Stimulated activated CD4-positive, alpha-beta T cell treated with anti-CD3 and anti-CD28 coated beads, Interleukin-15, amount 100 ng/mL, for 1 hour (primary cell): ENCODE data around the gene LANCL2.

Source experiments
- DNase-seq, 2 donors: peaks; one replicate each; pipeline ENCODE4 v3.0.0-alpha.2; 2020; ENCODE audit warnings: low read depth in 1 of 2, low spot score in 1 of 2

The LANCL2 gene

GRCh38 chr7:55361560-55361959 lies 3.6 kb upstream of the LANCL2 start:
- no peak for DNase-seq

- no peak for DNase-seq
Measured at GRCh38 chr7:55362927-55363326, 2.2 kb upstream of the LANCL2 start.

GRCh38 chr7:55363386-55364170 lies 1.6 kb upstream of the LANCL2 start:
- DNase-seq = no peak

- DNase-seq = peak; percentile 89 to 94
Measured at GRCh38 chr7:55365675-55366460, 731 bp downstream of the LANCL2 start.

- no peak for DNase-seq
Measured at GRCh38 chr7:55366461-55367070, 1.4 kb downstream of the LANCL2 start.

- no peak for DNase-seq
Measured at GRCh38 chr7:55367283-55367840, 2.2 kb downstream of the LANCL2 start.

GRCh38 chr7:55369427-55370400 lies 4.6 kb downstream of the LANCL2 start:
- DNase-seq = no peak

GRCh38 chr7:55374213-55374612 lies 9.1 kb downstream of the LANCL2 start:
- no peak for DNase-seq

- DNase-seq = no peak
Measured at GRCh38 chr7:55375237-55375636, 10.1 kb downstream of the LANCL2 start.

GRCh38 chr7:55377162-55377817 lies 12.2 kb downstream of the LANCL2 start:
- no peak for DNase-seq

GRCh38 chr7:55379285-55379684 lies 14.1 kb downstream of the LANCL2 start:
- no peak for DNase-seq

- DNase-seq = no peak
Measured at GRCh38 chr7:55381189-55381588, 16.1 kb downstream of the LANCL2 start.

GRCh38 chr7:55381696-55382095 lies 16.6 kb downstream of the LANCL2 start:
- DNase-seq = no peak

- no peak for DNase-seq
Measured at GRCh38 chr7:55382251-55382650, 17.1 kb downstream of the LANCL2 start.

- no peak for DNase-seq
Measured at GRCh38 chr7:55386541-55386940, 21.4 kb downstream of the LANCL2 start.

- no peak for DNase-seq
Measured at GRCh38 chr7:55387062-55387965, 22.2 kb downstream of the LANCL2 start.

GRCh38 chr7:55396233-55396785 lies 31.2 kb downstream of the LANCL2 start:
- DNase-seq = no peak

GRCh38 chr7:55397617-55398016 lies 32.5 kb downstream of the LANCL2 start:
- no peak for DNase-seq

- DNase-seq = no peak
Measured at GRCh38 chr7:55400191-55400590, 35.1 kb downstream of the LANCL2 start.
